A549 (cell line): ENCODE results near the gene VTA1. TPM values are rescaled to one million over a fixed set of nuclear protein-coding genes. Genes with fewer than 3 reads are reported as not detected.
"Not testable (repeated sequence)": the region's sequence is repeated elsewhere in the genome, so short reads cannot be mapped to it uniquely, and the experiment has no call there.

Experiments used
- ATAC-seq, 2 experiments: fragments of 200-7000 bp in 1 of 2; fragments of >200 bp in 1 of 2; cut with Nextera tagmentation in 1 of 2; cut with Tn5 transposase in 1 of 2; 3 replicates each; pipeline versions ENCODE4 v1.8.0 to v1.9.1; 2018 to 2020; ENCODE audit warnings: mild to moderate bottlenecking in 1 of 2, moderate library complexity in 1 of 2
- CTCF ChIA-PET: fragments of 300-600 bp; sonication (Branson Sonifier 250); formaldehyde crosslinking; extraction: SDS; loops from one replicate; lab custom pipeline; 2021; ENCODE audit warnings: antibody characterized with exemption, inconsistent platforms; lab: Yijun Ruan, JAX
- POLR2A ChIA-PET: fragments of 350-600 bp; formaldehyde crosslinking; extraction: SDS; loops from one replicate; lab custom pipeline; 2021; ENCODE audit warnings: antibody characterized with exemption, inconsistent platforms; lab: Yijun Ruan, JAX
- DNase-seq, 2 experiments: peaks; one replicate each; pipeline versions ENCODE4 v3.0.0 to v3.0.0-alpha.2; 2011 to 2016; ENCODE audit warnings: low read depth in 1 of 2, low spot score in 1 of 2
- FAIRE-seq: peaks from 2 replicates; lab custom pipeline; 2011; peaks lifted over from hg19 to GRCh38; lab: Jason Lieb, UNC
- H3K27ac ChIP-seq, 2 experiments: fragments of >200 bp; sonication (Bioruptor Twin); formaldehyde crosslinking; 3 replicates each; pipeline ENCODE4 v1.5.1; 2016 to 2017
- H3K4me1 ChIP-seq: fragments of >200 bp; sonication (Bioruptor Twin); formaldehyde crosslinking; 3 replicates; pipeline ENCODE4 v1.6.1; 2016
- H3K4me2 ChIP-seq: fragments of >200 bp; sonication (Bioruptor Twin); formaldehyde crosslinking; 3 replicates; pipeline ENCODE4 v1.6.1; 2016
- H3K4me3 ChIP-seq: fragments of >200 bp; sonication (Bioruptor Twin); formaldehyde crosslinking; 3 replicates; pipeline ENCODE4 v1.5.1; 2016
- H3K9me3 ChIP-seq: fragments of >200 bp; sonication (Bioruptor Twin); formaldehyde crosslinking; 3 replicates; pipeline ENCODE4 v1.6.1; 2016
- BHLHE40 ChIP-seq: IDR thresholded peaks from 2 replicates; pipeline ENCODE4 v1.6.1; 2012; ENCODE audit warnings: low read depth, low read length, inconsistent platforms
- CHD4 ChIP-seq: fragments of 200-600 bp; sonication (generic); IDR thresholded peaks from 2 replicates; pipeline ENCODE4 v1.6.1; 2016; ENCODE audit warnings: antibody characterized with exemption, mild to moderate bottlenecking, borderline replicate concordance
- EHF ChIP-seq: fragments of 250-450 bp; sonication (Bioruptor Pico); IDR thresholded peaks from 2 replicates; pipeline ENCODE4 v1.5.0; 2020; ENCODE audit warnings: mild to moderate bottlenecking
- FOSB ChIP-seq: fragments of 250-450 bp; sonication (Bioruptor Pico); IDR thresholded peaks from 2 replicates; pipeline ENCODE4 v1.5.0; 2020; ENCODE audit warnings: mild to moderate bottlenecking, moderate library complexity
- HDAC2 ChIP-seq: fragments of 200-600 bp; sonication (generic); IDR thresholded peaks from 2 replicates; pipeline ENCODE4 v1.6.1; 2016
- HES2 ChIP-seq: fragments of >200 bp; sonication (Bioruptor Twin); formaldehyde crosslinking; IDR thresholded peaks from 2 replicates; pipeline ENCODE4 v1.6.1; 2016
- HEYL ChIP-seq: fragments of 250-450 bp; sonication (Bioruptor Pico); IDR thresholded peaks from 2 replicates; pipeline ENCODE4 v1.8.0; 2021; ENCODE audit warnings: mild to moderate bottlenecking, moderate library complexity
- HMGXB4 ChIP-seq: fragments of 250-450 bp; sonication (Bioruptor Pico); IDR thresholded peaks from 2 replicates; pipeline ENCODE4 v1.5.0; 2021; ENCODE audit warnings: mild to moderate bottlenecking, moderate library complexity, borderline replicate concordance
- HOXB13 ChIP-seq: fragments of 250-450 bp; sonication (Bioruptor Pico); IDR thresholded peaks from 2 replicates; pipeline ENCODE4 v1.5.0; 2020; ENCODE audit warnings: low read depth, mild to moderate bottlenecking, moderate library complexity
- JUNB ChIP-seq: fragments of >200 bp; sonication (Bioruptor Twin); formaldehyde crosslinking; IDR thresholded peaks from 2 replicates; pipeline ENCODE4 v1.6.1; 2016
- KDM1A ChIP-seq: fragments of 200-600 bp; sonication (generic); IDR thresholded peaks from 2 replicates; pipeline ENCODE4 v1.6.1; 2016; ENCODE audit warnings: low read depth, mild to moderate bottlenecking
- NFE2L2 ChIP-seq: fragments of 150-350 bp; conservative IDR thresholded peaks from 2 replicates; pipeline ENCODE4 v1.6.1; 2014; ENCODE audit warnings: low read length
- NPAS2 ChIP-seq: fragments of 250-450 bp; sonication (Bioruptor Pico); IDR thresholded peaks from 2 replicates; pipeline ENCODE4 v1.8.0; 2022; ENCODE audit warnings: mild to moderate bottlenecking, moderate library complexity, borderline replicate concordance
- NR3C1 ChIP-seq: fragments of >200 bp; sonication (Bioruptor Twin); formaldehyde crosslinking; IDR thresholded peaks from 3 replicates; pipeline ENCODE4 v1.6.1; 2017
- PBX3 ChIP-seq: IDR thresholded peaks from 2 replicates; pipeline ENCODE4 v1.6.1; 2012
- POLR2AphosphoS2 ChIP-seq: conservative IDR thresholded peaks from 2 replicates; pipeline ENCODE4 v1.6.1; 2012; ENCODE audit warnings: low read length, improper control_type of control experiment, inconsistent platforms
- RARB ChIP-seq: fragments of 250-450 bp; sonication (Bioruptor Pico); IDR thresholded peaks from 2 replicates; pipeline ENCODE4 v1.8.0; 2021; ENCODE audit warnings: mild to moderate bottlenecking, moderate library complexity
- RCOR1 ChIP-seq: fragments of 150-350 bp; IDR thresholded peaks from 2 replicates; pipeline ENCODE4 v1.6.1; 2014; ENCODE audit warnings: antibody characterized with exemption, low read length, low read depth
- REST ChIP-seq: fragments of 200-600 bp; sonication (generic); IDR thresholded peaks from 2 replicates; pipeline ENCODE4 v1.6.1; 2016; ENCODE audit warnings: antibody characterized with exemption, mild to moderate bottlenecking, moderate library complexity
- RFX5 ChIP-seq: fragments of 450-650 bp; IDR thresholded peaks from 2 replicates; pipeline ENCODE4 v1.7.1; 2014; ENCODE audit warnings: antibody characterized with exemption, mild to moderate bottlenecking, moderate library complexity
- SMC3 ChIP-seq: fragments of >200 bp; sonication (Bioruptor Twin); formaldehyde crosslinking; IDR thresholded peaks from 3 replicates; pipeline ENCODE4 v1.6.1; 2018; ENCODE audit warnings: inconsistent platforms
- SREBF2 ChIP-seq: fragments of 450-650 bp; IDR thresholded peaks from 2 replicates; pipeline ENCODE4 v1.6.1; 2014; ENCODE audit warnings: mild to moderate bottlenecking, moderate library complexity
- TFCP2L1 ChIP-seq: fragments of 250-450 bp; sonication (Bioruptor Pico); IDR thresholded peaks from 2 replicates; pipeline ENCODE4 v1.5.0; 2021; ENCODE audit warnings: mild to moderate bottlenecking
- USF2 ChIP-seq: fragments of 450-650 bp; IDR thresholded peaks from 2 replicates; pipeline ENCODE4 v1.6.1; 2014; ENCODE audit warnings: antibody characterized with exemption
- ZC3H11A ChIP-seq: fragments of 450-650 bp; IDR thresholded peaks from 2 replicates; pipeline ENCODE4 v1.6.1; 2014; ENCODE audit warnings: antibody characterized with exemption, mild to moderate bottlenecking
- WGBS: methylation state at CpG from one replicate; pipeline ENCODE4 v1.1.6; 2017; ENCODE audit errors: missing lambda C conversion rate; 5-methylcytosine and 5-hydroxymethylcytosine counted together
- polyA plus RNA-seq, 4 experiments: library from polyadenylated mRNA; depleted of rRNA in 3 of 4; stranded (reverse); fragments of >200 nt; fragmentation: RNase III in 1 of 4; extraction: RNeasy Plus Mini Kit Qiagen cat#74134 plus additional on column Dnase treatment in 1 of 4; gene quantifications; 2 replicates in 3 of 4; 3 replicates in 1 of 4; pipeline ENCODE4 v1.2.3, GENCODE V29; 2011 to 2017

The VTA1 gene
- polyA plus RNA-seq, 2 of the 4 experiments (the other 2 are of a cell fraction): 44.3 to 88.0 TPM

GRCh38 chr6:142187209-142187608, 40.1 kb downstream of the VTA1 start:
- Histone ChIP-seq H3K4me2 (no peak overlapping the region), H3K27ac (no peak overlapping the region), H3K4me1 (peaks cover 7% of the 10 kb centered on the region; the same call in 1 of the 3 replicates), H3K4me3 (no peak overlapping the region), H3K9me3 (no peaks in the 10 kb centered on the region)
- WGBS: 30% methylated on average over 1 of the region's 1 CpG
- ChIA-PET POLR2A (no interaction called here), CTCF (interaction anchor here (0.6 to 1.4 kb wide), 3 partner anchors 9 to 201 kb away, joined by 3 to 4 read pairs (median 3); no protein-coding TSS in a partner anchor)
- DNase-seq (peak in 1 of 2 experiments; percentile 24), ATAC-seq (peak in 1 of 2 experiments; percentile 57; a peak in 3 of 6 replicates), FAIRE-seq (no peak)
- TF ChIP-seq HOXB13 (CRISPR knock-in tag) (no peak), HES2 (no peak), HDAC2 (no peak), CHD4 (no peak), KDM1A (no peak), POLR2AphosphoS2 (no peak), HMGXB4 (CRISPR knock-in tag) (no peak), TFCP2L1 (no peak), RCOR1 (no peak), PBX3 (no peak), FOSB (CRISPR knock-in tag) (no peak), NPAS2 (CRISPR knock-in tag) (no peak), EHF (CRISPR knock-in tag) (no peak), JUNB (no peak)

GRCh38 chr6:142188341-142188740, 41.3 kb downstream of the VTA1 start:
- H3K4me2 ChIP-seq, H3K4me3 ChIP-seq, H3K4me1 ChIP-seq, H3K27ac ChIP-seq, FAIRE-seq, H3K9me3 ChIP-seq: not testable (repeated sequence)
- ChIA-PET CTCF (interaction anchor here (0.7 kb wide), 1 partner anchor 201 kb away, joined by 3 read pairs; no protein-coding TSS in a partner anchor), POLR2A (interaction anchor here (0.7 kb wide), 1 partner anchor 114 kb away, joined by 5 read pairs; no protein-coding TSS in a partner anchor)
- ATAC-seq (peak in 1 of 2 experiments; percentile 56; a peak in 2 of 6 replicates), DNase-seq (peak in 1 of 2 experiments; percentile 6)
- 98% methylated on average over 8 of the region's 8 CpGs for WGBS

- ChIA-PET CTCF (interaction anchor here (0.7 kb wide), 1 partner anchor 200 kb away, joined by 3 read pairs; no protein-coding TSS in a partner anchor), POLR2A (no interaction called here)
- Histone ChIP-seq H3K9me3 (no peaks in the 10 kb centered on the region), H3K27ac (no peak overlapping the region), H3K4me2 (no peak overlapping the region), H3K4me1 (peaks cover 7% of the 10 kb centered on the region; the same call in 1 of the 3 replicates), H3K4me3 (no peak overlapping the region)
- no peak for FAIRE-seq
- 96% methylated on average over 2 of the region's 2 CpGs for WGBS
- no peak for DNase-seq
- no peak for ATAC-seq
- no peak for TF ChIP-seq BHLHE40
- TF ChIP-seq HES2: no peak
- TF ChIP-seq REST: no peak
- no peak for TF ChIP-seq HEYL (CRISPR knock-in tag)
- no peak for TF ChIP-seq TFCP2L1
- no peak for TF ChIP-seq EHF (CRISPR knock-in tag)
- no peak for TF ChIP-seq SREBF2
- no peak for TF ChIP-seq NFE2L2
- no peak for TF ChIP-seq JUNB
- no peak for TF ChIP-seq RARB (CRISPR knock-in tag)
- TF ChIP-seq NR3C1: no peak
- no peak for TF ChIP-seq USF2
- no peak for TF ChIP-seq HOXB13 (CRISPR knock-in tag)
- TF ChIP-seq SMC3: no peak
- no peak for TF ChIP-seq RFX5
- TF ChIP-seq ZC3H11A: no peak
Measured at GRCh38 chr6:142189057-142189456, 42.0 kb downstream of the VTA1 start.
